Testis (tissue), 2 donors: ENCODE data around the gene RABL2A.
"Not testable (repeated sequence)": the region's sequence is repeated elsewhere in the genome, so short reads cannot be mapped to it uniquely, and the experiment has no call there.

ENCODE experiments used
- POLR2A ChIP-seq: fragments of 450-650 bp; IDR thresholded peaks from one replicate; pipeline ENCODE4 v1.6.1; 2017; ENCODE audit warnings: antibody characterized with exemption, mild to moderate bottlenecking, moderate library complexity
- TF ChIP-seq, protein P1 (sequence below), 3 experiments: fragments of 450-650 bp in 2 of 3; fragments of 200-600 bp in 1 of 3; sonication (generic) in 1 of 3; IDR thresholded peaks; one replicate each; pipeline ENCODE4 v1.5.1; 2016 to 2019; ENCODE audit warnings: antibody characterized with exemption in 3 of 3, mild to moderate bottlenecking in 2 of 3, moderate library complexity in 1 of 3

- TF ChIP-seq, protein P1, sequence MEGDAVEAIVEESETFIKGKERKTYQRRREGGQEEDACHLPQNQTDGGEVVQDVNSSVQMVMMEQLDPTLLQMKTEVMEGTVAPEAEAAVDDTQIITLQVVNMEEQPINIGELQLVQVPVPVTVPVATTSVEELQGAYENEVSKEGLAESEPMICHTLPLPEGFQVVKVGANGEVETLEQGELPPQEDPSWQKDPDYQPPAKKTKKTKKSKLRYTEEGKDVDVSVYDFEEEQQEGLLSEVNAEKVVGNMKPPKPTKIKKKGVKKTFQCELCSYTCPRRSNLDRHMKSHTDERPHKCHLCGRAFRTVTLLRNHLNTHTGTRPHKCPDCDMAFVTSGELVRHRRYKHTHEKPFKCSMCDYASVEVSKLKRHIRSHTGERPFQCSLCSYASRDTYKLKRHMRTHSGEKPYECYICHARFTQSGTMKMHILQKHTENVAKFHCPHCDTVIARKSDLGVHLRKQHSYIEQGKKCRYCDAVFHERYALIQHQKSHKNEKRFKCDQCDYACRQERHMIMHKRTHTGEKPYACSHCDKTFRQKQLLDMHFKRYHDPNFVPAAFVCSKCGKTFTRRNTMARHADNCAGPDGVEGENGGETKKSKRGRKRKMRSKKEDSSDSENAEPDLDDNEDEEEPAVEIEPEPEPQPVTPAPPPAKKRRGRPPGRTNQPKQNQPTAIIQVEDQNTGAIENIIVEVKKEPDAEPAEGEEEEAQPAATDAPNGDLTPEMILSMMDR (IDR thresholded peaks at IDR 0.05) = not testable (repeated sequence)
- not testable (repeated sequence) for TF ChIP-seq POLR2A
These were observed 63.8 kb downstream of the RABL2A start for GRCh38 chr2:113690871-113691270.
